Endothelial cell of umbilical vein (primary cell): ENCODE measurements around the gene HSD17B10. TPM values are rescaled to one million over a fixed set of nuclear protein-coding genes. Genes with fewer than 3 reads are reported as not detected.

ENCODE experiments used
- BruUV-seq: library from RNA; stranded (reverse); fragments of 400-500 nt; replicated peaks from 2 replicates; lab custom pipeline; 2021; lab: Mats Ljungman, UMichigan
- CTCF ChIA-PET: fragments of 300-600, 350-600 bp; sonication (Branson Sonifier 250); formaldehyde crosslinking; loops from one replicate; lab custom pipeline; 2021; ENCODE audit warnings: antibody characterized with exemption, inconsistent platforms; lab: Charles Lee
- POLR2A ChIA-PET: fragments of 300-600, 350-600 bp; sonication (Branson Sonifier 250); formaldehyde crosslinking; loops from one replicate; lab custom pipeline; 2021; ENCODE audit warnings: antibody characterized with exemption, inconsistent platforms; lab: Charles Lee
- DNase-seq: peaks from one replicate; pipeline ENCODE4 v3.0.0-alpha.2; 2011; ENCODE audit warnings: low read depth, low spot score
- FAIRE-seq: peaks from 2 replicates; lab custom pipeline; 2011; peaks lifted over from hg19 to GRCh38; lab: Jason Lieb, UNC
- H2AFZ ChIP-seq: 2 replicates; pipeline ENCODE4 v1.6.0; 2012; ENCODE audit warnings: low read depth, low read length, control low read depth, inconsistent platforms
- H3K27ac ChIP-seq: 2 replicates; pipeline ENCODE4 v1.5.1; 2011; ENCODE audit warnings: low read depth, mild to moderate bottlenecking, control low read depth, low read length, moderate library complexity; ENCODE audit not compliant: insufficient read depth
- H3K27me3 ChIP-seq, 2 experiments: 2 replicates each; pipeline versions ENCODE4 v1.6.0 to v1.6.1; 2011; ENCODE audit warnings: low read length in 2 of 2, mixed read lengths in 1 of 2; ENCODE audit not compliant: control insufficient read depth in 2 of 2, insufficient read depth in 2 of 2
- H3K36me3 ChIP-seq, 2 experiments: 2 replicates in 1 of 2; 3 replicates in 1 of 2; pipeline ENCODE4 v1.5.1; 2011; ENCODE audit warnings: low read length in 2 of 2, mild to moderate bottlenecking in 1 of 2, moderate library complexity in 1 of 2; ENCODE audit not compliant: control insufficient read depth in 2 of 2, insufficient read depth in 2 of 2; ENCODE audit errors: extremely low read depth in 1 of 2
- H3K4me1 ChIP-seq: 3 replicates; pipeline ENCODE4 v1.5.1; 2011; ENCODE audit warnings: mild to moderate bottlenecking, low read length; ENCODE audit not compliant: control insufficient read depth, insufficient read depth; ENCODE audit errors: extremely low read depth
- H3K4me2 ChIP-seq: 2 replicates; pipeline ENCODE4 v1.6.1; 2011; ENCODE audit warnings: low read length, control low read depth, mixed read lengths; ENCODE audit not compliant: insufficient read depth
- H3K4me3 ChIP-seq, 3 experiments: fragments of 200-600 bp in 1 of 3; sonication (generic), shearing (Covaris generic) in 1 of 3; replicated peaks in 1 of 3; 2 replicates each; pipeline ENCODE4 v1.5.1; 2011 to 2016; ENCODE audit warnings: control low read depth in 3 of 3, low read length in 3 of 3, mild to moderate bottlenecking in 2 of 3, inconsistent platforms in 1 of 3, low read depth in 1 of 3, moderate library complexity in 1 of 3; ENCODE audit not compliant: insufficient read depth in 1 of 3
- H3K79me2 ChIP-seq: 2 replicates; pipeline ENCODE4 v1.6.0; 2012; ENCODE audit warnings: low read length, inconsistent platforms; ENCODE audit not compliant: control insufficient read depth, insufficient read depth
- H3K9ac ChIP-seq: replicated peaks from 2 replicates; pipeline ENCODE3; 2011; ENCODE audit warnings: low read length, control low read depth; ENCODE audit not compliant: insufficient read depth; ENCODE audit errors: extremely low read depth
- H3K9me1 ChIP-seq: replicated peaks from 3 replicates; pipeline ENCODE4 v1.6.0; 2011; ENCODE audit warnings: mild to moderate bottlenecking, low read length; ENCODE audit not compliant: control insufficient read depth, insufficient read depth; ENCODE audit errors: extremely low read depth
- H3K9me3 ChIP-seq: replicated peaks from 2 replicates; pipeline ENCODE4 v1.5.1; 2012; ENCODE audit warnings: low read length, inconsistent platforms; ENCODE audit not compliant: control insufficient read depth, insufficient read depth
- H4K20me1 ChIP-seq: replicated peaks from 2 replicates; pipeline ENCODE3; 2011; ENCODE audit warnings: mild to moderate bottlenecking, low read length; ENCODE audit not compliant: control insufficient read depth, insufficient read depth; ENCODE audit errors: extremely low read depth
- CTCF ChIP-seq, 2 donors: IDR thresholded peaks; 1 replicate in 1 of 2; 2 replicates in 1 of 2; pipeline ENCODE4 v1.5.1; 2011; ENCODE audit warnings: low read length in 2 of 2, mild to moderate bottlenecking in 2 of 2, moderate library complexity in 2 of 2, control low read depth in 1 of 2, inconsistent platforms in 1 of 2, low read depth in 1 of 2; ENCODE audit not compliant: insufficient read depth in 1 of 2; ENCODE audit errors: extremely low read depth in 1 of 2
- EZH2 ChIP-seq: IDR thresholded peaks from 2 replicates; pipeline ENCODE4 v1.6.1; 2012; ENCODE audit warnings: borderline replicate concordance, low read depth, mild to moderate bottlenecking, moderate library complexity, low read length, inconsistent platforms; ENCODE audit not compliant: severe bottlenecking
- FOS ChIP-seq: IDR thresholded peaks from 2 replicates; pipeline ENCODE4 v1.6.1; 2011; ENCODE audit warnings: mild to moderate bottlenecking, low read length, moderate library complexity, borderline replicate concordance; ENCODE audit not compliant: insufficient read depth
- GATA2 ChIP-seq: IDR thresholded peaks from 2 replicates; pipeline ENCODE4 v1.7.0; 2011; ENCODE audit warnings: low read depth, mild to moderate bottlenecking, moderate library complexity, mixed read lengths, low read length; ENCODE audit not compliant: insufficient read length, insufficient read depth
- JUN ChIP-seq: IDR thresholded peaks from 2 replicates; pipeline ENCODE4 v1.6.1; 2011; ENCODE audit warnings: borderline replicate concordance, low read depth; ENCODE audit not compliant: insufficient read length, insufficient read depth
- MAX ChIP-seq: IDR thresholded peaks from 2 replicates; pipeline ENCODE4 v1.6.1; 2011; ENCODE audit not compliant: insufficient read depth, insufficient read length
- MYC ChIP-seq: IDR thresholded peaks from one replicate; pipeline ENCODE4 v1.6.1; 2011; ENCODE audit warnings: mild to moderate bottlenecking, low read depth, low read length
- POLR2AphosphoS5 ChIP-seq: IDR thresholded peaks from 2 replicates; pipeline ENCODE4 v1.6.1; 2012; ENCODE audit warnings: low read depth, mild to moderate bottlenecking, control low read depth, low read length, moderate library complexity; ENCODE audit not compliant: insufficient read depth
- dilution Hi-C: fragments of 300-500 bp; cut with MboI; formaldehyde crosslinking; loops from one replicate; pipeline ENCODE4 v1.15.0; 2019; ENCODE audit warnings: low sequenced_read_pairs; ENCODE audit not compliant: extremely low pct_ligation_motif_present
- intact Hi-C: fragments of 100-400 bp; cut with micrococcal nuclease; formaldehyde crosslinking; loops from one replicate; pipeline ENCODE4 v1.10.0; 2022
- polyA plus RNA-seq, 4 experiments: library from polyadenylated mRNA; depleted of rRNA in 3 of 4; stranded (reverse) in 3 of 4; unstranded in 1 of 4; fragments of >200 nt; gene quantifications; 2 replicates each; pipeline versions ENCODE4 v1.2.1 to v1.2.3, GENCODE V29; 2011 to 2012; ENCODE audit warnings: missing spikeins in 1 of 4
- total RNA-seq: library from RNA; stranded (reverse); gene quantifications from 2 replicates; pipeline ENCODE4 v1.2.3, GENCODE V29; 2021

Gene HSD17B10
- total and polyA plus RNA-seq, 2 donors (not counting 3 experiments of a cell fraction or from before 2014, with no cell fraction given): 82.3 to 171 TPM

GRCh38 chrX:53421772-53422085, 12.4 kb downstream of the HSD17B10 start:
- peak; percentile 31 for FAIRE-seq

GRCh38 chrX:53421125-53421524, 13.0 kb downstream of the HSD17B10 start:
- DNase-seq (no peak), FAIRE-seq (no peak)
- no TSS peak for BruUV-seq
- H3K79me2 ChIP-seq: peaks cover 53% of the 10 kb centered on the region
- no peaks in the 10 kb centered on the region for H4K20me1 ChIP-seq
- dilution Hi-C loops: no loop called here
- peak overlapping the region in 2 of 3 experiments; percentile 80 to 81 for H3K4me3 ChIP-seq
- H3K27me3 ChIP-seq: no peaks in the 10 kb centered on the region
- peak overlapping the region; percentile 85 for H3K4me2 ChIP-seq
- H3K4me1 ChIP-seq: peaks cover 12% of the 10 kb centered on the region
- no peaks in the 10 kb centered on the region for H3K9me3 ChIP-seq
- H3K36me3 ChIP-seq: no peaks in the 10 kb centered on the region
- peak overlapping the region; percentile 88 for H3K27ac ChIP-seq
- H2AFZ ChIP-seq: no peak overlapping the region
- CTCF ChIA-PET: interaction anchor here (1.0 kb wide), 1 partner anchor 25 kb away, joined by 3 read pairs; no protein-coding TSS in a partner anchor
- intact Hi-C loops: loop anchor here (5.0 to 10.0 kb wide), 2 partner anchors 261 to 326 kb away; partner anchors contain the start of gene KANTR
- no peaks in the 10 kb centered on the region for H3K9me1 ChIP-seq
- peak overlapping the region; percentile 97 for H3K9ac ChIP-seq
- POLR2A ChIA-PET: no interaction called here
- TF ChIP-seq FOS (no peak), MYC (no peak), GATA2 (no peak), MAX (no peak), POLR2AphosphoS5 (no peak), CTCF (IDR thresholded peaks at IDR 0.05; ENCODE audit: extremely low read depth in 1 of 2, insufficient read depth in 1 of 2, low read depth in 1 of 2, low read length in 2 of 2) (no peak)

More at GRCh38 chrX:53421772-53422085, 12.4 kb downstream of the HSD17B10 start:
- Histone ChIP-seq H3K9me3 (no peaks in the 10 kb centered on the region), H2AFZ (peak overlapping the region; percentile 43), H3K27ac (peak overlapping the region; percentile 88), H3K4me2 (peak overlapping the region; percentile 85), H3K4me1 (peaks cover 12% of the 10 kb centered on the region), H3K9ac (peak overlapping the region; percentile 97), H3K9me1 (no peaks in the 10 kb centered on the region), H4K20me1 (no peaks in the 10 kb centered on the region), H3K4me3 (peak overlapping the region; percentile 66 to 81 (median 80)), H3K79me2 (peaks cover 49% of the 10 kb centered on the region), H3K27me3 (no peaks in the 10 kb centered on the region), H3K36me3 (no peaks in the 10 kb centered on the region)
- no TSS peak for BruUV-seq
- ChIA-PET CTCF (interaction anchor here (1.0 to 3.6 kb wide), 3 partner anchors 14 to 109 kb away, joined by 3 to 15 read pairs (median 10); no protein-coding TSS in a partner anchor), POLR2A (interaction anchor here (0.6 kb wide), 1 partner anchor 504 kb away, joined by 3 read pairs; no protein-coding TSS in a partner anchor)
- TF ChIP-seq JUN (no peak), EZH2 (no peak), POLR2AphosphoS5 (peak; percentile 5)
- intact Hi-C loops: loop anchor here (1.0 to 10.0 kb wide), 4 partner anchors 13 to 327 kb away; partner anchors contain the start of genes HSD17B10 and KANTR
- no peak for DNase-seq
- dilution Hi-C loops: no loop called here
